ENCODE results near the gene GLYR1.

DNA sequence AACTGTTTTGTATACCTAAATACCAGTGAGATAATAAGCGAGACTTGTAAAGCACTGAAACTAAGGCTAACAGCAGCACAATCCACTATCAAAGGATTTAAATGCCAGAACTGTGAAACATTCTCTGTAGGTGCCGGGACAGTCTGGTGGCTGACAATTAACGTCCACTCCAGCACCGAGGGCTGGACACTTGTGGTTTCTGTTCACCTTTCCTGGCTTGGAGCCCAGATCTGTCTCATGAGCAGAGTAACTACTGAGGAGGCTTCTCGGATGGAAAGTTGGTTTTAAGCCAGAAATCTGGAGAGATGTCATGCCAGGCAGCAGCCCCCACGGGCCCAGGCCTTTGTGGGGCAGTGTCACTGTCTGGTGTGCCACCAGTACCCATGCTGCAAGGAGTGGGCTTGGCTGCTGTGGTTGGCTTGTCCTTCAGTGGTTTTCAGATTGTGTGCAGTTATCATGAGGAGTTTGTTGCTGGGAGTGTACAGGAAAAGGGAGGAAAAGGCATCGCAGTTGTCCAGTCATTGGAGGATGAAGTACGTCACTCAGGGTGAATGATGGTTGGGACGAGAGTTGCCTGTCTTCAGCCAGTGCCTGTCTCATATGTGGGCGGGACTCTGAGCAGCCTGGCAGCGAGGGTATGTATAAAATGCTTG, 35.7 kb upstream of the GLYR1 start:
- no peak for TF ChIP-seq CTCF (IDR thresholded peaks at IDR 0.05; ENCODE audit: low read length)
- TF ChIP-seq EZH2phosphoT487 (IDR thresholded peaks at IDR 0.05; ENCODE audit: low read length) = no peak

All from MM.1S (cell line).